Measurements from ENCODE around the gene SRSF10.

Gene SRSF10

GRCh38 chr1:23958810-23959460 lies 21.2 kb downstream of the SRSF10 start (continued):
- TF ChIP-seq PRDM10 (tag by site-specific recombination; IDR thresholded peaks at IDR 0.05) (peak; percentile 35; the same call in 1 of the 2 replicates), ZNF626 (tag by site-specific recombination; IDR thresholded peaks at IDR 0.05) (no peak), ZNF140 (tag by site-specific recombination; IDR thresholded peaks at IDR 0.05) (no peak), OVOL3 (tag by site-specific recombination; IDR thresholded peaks at IDR 0.05) (no peak), PATZ1 (tag by site-specific recombination; IDR thresholded peaks at IDR 0.05) (peak; percentile 97), ZNF701 (tag by site-specific recombination; IDR thresholded peaks at IDR 0.05) (no peak), GLI4 (tag by site-specific recombination; IDR thresholded peaks at IDR 0.05) (no peak), ZNF23 (tag by site-specific recombination; IDR thresholded peaks at IDR 0.05; ENCODE audit: borderline replicate concordance) (no peak), ZNF280D (tag by site-specific recombination; IDR thresholded peaks at IDR 0.05) (no peak), ZBTB17 (tag by site-specific recombination; IDR thresholded peaks at IDR 0.05) (no peak), ZFP3 (tag by site-specific recombination; IDR thresholded peaks at IDR 0.05; ENCODE audit: low read depth) (no peak), ZNF549 (tag by site-specific recombination; IDR thresholded peaks at IDR 0.05) (no peak), ZNF660 (tag by site-specific recombination; IDR thresholded peaks at IDR 0.05) (0 out of 2 replicates have a peak, but pooled peaks have one; percentile 40), OSR2 (tag by site-specific recombination; IDR thresholded peaks at IDR 0.05) (peak; percentile 47), CTCF (tag by site-specific recombination; IDR thresholded peaks at IDR 0.05) (peak; percentile 71), ZNF18 (tag by site-specific recombination; IDR thresholded peaks at IDR 0.05) (no peak), ZBTB8A (tag by site-specific recombination; IDR thresholded peaks at IDR 0.05) (peak; percentile 92), ZNF776 (tag by site-specific recombination; IDR thresholded peaks at IDR 0.05; ENCODE audit: borderline replicate concordance) (no peak), INSM2 (tag by site-specific recombination; IDR thresholded peaks at IDR 0.05) (peak; percentile 65), ZNF76 (tag by site-specific recombination; IDR thresholded peaks at IDR 0.05; ENCODE audit: borderline replicate concordance, low read depth) (no peak), MZF1 (tag by site-specific recombination; IDR thresholded peaks at IDR 0.05; ENCODE audit: borderline replicate concordance) (peak; percentile 31; the same call in 1 of the 2 replicates), ZBTB6 (tag by site-specific recombination; IDR thresholded peaks at IDR 0.05) (no peak), TRIM28 (IDR thresholded peaks at IDR 0.05; ENCODE audit: borderline replicate concordance, low read length) (no peak), ZNF2 (tag by site-specific recombination; IDR thresholded peaks at IDR 0.05) (0 out of 2 replicates have a peak, but pooled peaks have one; percentile 31)
